IMR-90 (cell line): ENCODE data around the gene SERPINB13. TPM values are rescaled to one million over a fixed set of nuclear protein-coding genes. Genes with fewer than 3 reads are reported as not detected.

Source experiments
- ATAC-seq: fragments of 200-7000 bp; cut with Tn5 transposase; 2 replicates; pipeline ENCODE4 v1.9.1; 2020; ENCODE audit warnings: low read depth, mild to moderate bottlenecking, moderate library complexity
- BruUV-seq: library from RNA; stranded (reverse); fragments of 400-500 nt; replicated peaks from 2 replicates; lab custom pipeline; 2021; lab: Mats Ljungman, UMichigan
- CTCF ChIA-PET: fragments of 300-600 bp; formaldehyde crosslinking; extraction: SDS; loops from one replicate; lab custom pipeline; 2021; ENCODE audit warnings: antibody characterized with exemption; lab: Yijun Ruan, JAX
- POLR2A ChIA-PET: fragments of 300-600 bp; sonication (Branson Sonifier 250); formaldehyde crosslinking; loops from one replicate; lab custom pipeline; 2022; ENCODE audit warnings: antibody characterized with exemption; ENCODE audit not compliant: unreplicated experiment; lab: Charles Lee
- DNase-seq: peaks from one replicate; pipeline ENCODE4 v3.0.0; 2013
- H2AFZ ChIP-seq: replicated peaks from 2 replicates; pipeline ENCODE3; 2013; ENCODE audit warnings: low read length, mild to moderate bottlenecking; ENCODE audit not compliant: poor library complexity
- H2AK5ac ChIP-seq: 2 replicates; pipeline ENCODE4 v1.6.1; 2013; ENCODE audit warnings: low read depth, low read length, inconsistent platforms
- H2AK9ac ChIP-seq: replicated peaks from 2 replicates; pipeline ENCODE3; 2013; ENCODE audit warnings: mild to moderate bottlenecking, low read depth, low read length, moderate library complexity; ENCODE audit not compliant: poor library complexity
- H2BK120ac ChIP-seq: 2 replicates; pipeline ENCODE4 v1.6.1; 2013; ENCODE audit warnings: low read depth, low read length, inconsistent platforms
- H2BK15ac ChIP-seq: 3 replicates; pipeline ENCODE4 v1.6.1; 2013; ENCODE audit warnings: low read depth, low read length, inconsistent platforms
- H2BK20ac ChIP-seq: 2 replicates; pipeline ENCODE4 v1.6.1; 2013; ENCODE audit warnings: low read depth, mild to moderate bottlenecking, inconsistent platforms, low read length, moderate library complexity
- H2BK5ac ChIP-seq: 2 replicates; pipeline ENCODE4 v1.6.1; 2013; ENCODE audit warnings: mild to moderate bottlenecking, low read depth, low read length, inconsistent platforms; ENCODE audit not compliant: poor library complexity, severe bottlenecking
- H3K14ac ChIP-seq: replicated peaks from 2 replicates; pipeline ENCODE4 v1.6.1; 2013; ENCODE audit warnings: low read depth, low read length, inconsistent platforms
- H3K18ac ChIP-seq: 2 replicates; pipeline ENCODE4 v1.6.1; 2013; ENCODE audit warnings: low read depth, low read length, control low read depth
- H3K23ac ChIP-seq: 2 replicates; pipeline ENCODE4 v1.6.1; 2013; ENCODE audit warnings: low read depth, low read length, inconsistent platforms
- H3K27ac ChIP-seq: 2 replicates; pipeline ENCODE4 v1.5.1; 2013; ENCODE audit warnings: mild to moderate bottlenecking, control low read depth, low read length; ENCODE audit not compliant: insufficient read depth
- H3K27me3 ChIP-seq: 2 replicates; pipeline ENCODE4 v1.6.1; 2013; ENCODE audit warnings: low read length; ENCODE audit not compliant: control insufficient read depth, insufficient read depth
- H3K36me3 ChIP-seq: 2 replicates; pipeline ENCODE4 v1.6.1; 2013; ENCODE audit warnings: low read length, mixed read lengths; ENCODE audit not compliant: control insufficient read depth, insufficient read depth
- H3K4ac ChIP-seq: 2 replicates; pipeline ENCODE4 v1.6.1; 2013; ENCODE audit warnings: low read depth, low read length, inconsistent platforms
- H3K4me1 ChIP-seq: 2 replicates; pipeline ENCODE4 v1.6.1; 2013; ENCODE audit warnings: low read length, mixed read lengths; ENCODE audit not compliant: control insufficient read depth, insufficient read depth
- H3K4me2 ChIP-seq: 2 replicates; pipeline ENCODE4 v1.6.1; 2013; ENCODE audit warnings: low read depth, mild to moderate bottlenecking, control low read depth, low read length, moderate library complexity
- H3K4me3 ChIP-seq: 2 replicates; pipeline ENCODE4 v1.5.1; 2013; ENCODE audit warnings: low read depth, mild to moderate bottlenecking, control low read depth, low read length, moderate library complexity; ENCODE audit not compliant: insufficient read depth
- H3K56ac ChIP-seq: 2 replicates; pipeline ENCODE4 v1.6.1; 2013; ENCODE audit warnings: low read length, inconsistent platforms; ENCODE audit not compliant: insufficient read depth; ENCODE audit errors: extremely low read depth
- H3K79me1 ChIP-seq, 2 experiments: 2 replicates each; pipeline ENCODE4 v1.6.1; 2013; ENCODE audit warnings: low read length in 2 of 2, inconsistent platforms in 1 of 2, low read depth in 1 of 2
- H3K9ac ChIP-seq: 2 replicates; pipeline ENCODE4 v1.6.1; 2013; ENCODE audit warnings: low read depth, low read length, control low read depth
- H3K9me1 ChIP-seq: 2 replicates; pipeline ENCODE4 v1.6.1; 2013; ENCODE audit warnings: low read length, inconsistent platforms; ENCODE audit not compliant: insufficient read depth
- H3K9me3 ChIP-seq: 2 replicates; pipeline ENCODE4 v1.6.1; 2013; ENCODE audit warnings: low read length; ENCODE audit not compliant: control insufficient read depth, insufficient read depth
- H4K20me1 ChIP-seq: 2 replicates; pipeline ENCODE4 v1.6.1; 2013; ENCODE audit warnings: low read length, inconsistent platforms; ENCODE audit not compliant: insufficient read depth
- H4K5ac ChIP-seq: 2 replicates; pipeline ENCODE4 v1.6.1; 2013; ENCODE audit warnings: mild to moderate bottlenecking, low read depth, low read length, control low read depth
- H4K8ac ChIP-seq, 2 experiments: 2 replicates each; pipeline ENCODE4 v1.6.1; 2013; ENCODE audit warnings: low read depth in 2 of 2, low read length in 2 of 2, control low read depth in 1 of 2, inconsistent platforms in 1 of 2
- H4K91ac ChIP-seq: 2 replicates; pipeline ENCODE4 v1.6.1; 2013; ENCODE audit warnings: low read depth, low read length, inconsistent platforms; ENCODE audit not compliant: insufficient read depth
- BHLHE40 ChIP-seq: fragments of 150-350 bp; IDR thresholded peaks from 2 replicates; pipeline ENCODE4 v1.6.1; 2016; ENCODE audit warnings: mild to moderate bottlenecking, low read depth, low read length
- CEBPB ChIP-seq: IDR thresholded peaks from 2 replicates; pipeline ENCODE4 v1.6.1; 2012; ENCODE audit warnings: low read depth, low read length, improper control_type of control experiment
- CHD1 ChIP-seq: IDR thresholded peaks from 2 replicates; pipeline ENCODE4 v1.6.1; 2012; ENCODE audit warnings: low read depth, low read length, improper control_type of control experiment
- CTCF ChIP-seq: conservative IDR thresholded peaks from 2 replicates; pipeline ENCODE4 v1.5.1; 2012; ENCODE audit warnings: mild to moderate bottlenecking, low read depth, low read length, improper control_type of control experiment
- ELK1 ChIP-seq: fragments of 150-350 bp; IDR thresholded peaks from 2 replicates; pipeline ENCODE4 v1.6.1; 2016; ENCODE audit warnings: low read depth, mild to moderate bottlenecking, low read length, moderate library complexity, borderline replicate concordance
- FOS ChIP-seq: fragments of 150-350 bp; IDR thresholded peaks from 2 replicates; pipeline ENCODE4 v1.6.1; 2016; ENCODE audit warnings: low read depth, low read length
- MAFK ChIP-seq: IDR thresholded peaks from 2 replicates; pipeline ENCODE4 v1.6.1; 2012; ENCODE audit warnings: low read depth, low read length, improper control_type of control experiment
- POLR2A ChIP-seq: IDR thresholded peaks from 2 replicates; pipeline ENCODE4 v1.6.1; 2012; ENCODE audit warnings: mild to moderate bottlenecking, low read depth, low read length
- RAD21 ChIP-seq: IDR thresholded peaks from 2 replicates; pipeline ENCODE4 v1.6.1; 2012; ENCODE audit warnings: low read length, improper control_type of control experiment
- RCOR1 ChIP-seq: IDR thresholded peaks from 2 replicates; pipeline ENCODE4 v1.6.1; 2012; ENCODE audit warnings: mild to moderate bottlenecking, low read length, improper control_type of control experiment; ENCODE audit not compliant: insufficient replicate concordance
- RFX5 ChIP-seq: IDR thresholded peaks from 2 replicates; pipeline ENCODE4 v1.8.0; 2012; ENCODE audit warnings: low read depth, mild to moderate bottlenecking, low read length, moderate library complexity
- SMC3 ChIP-seq: fragments of 150-350 bp; IDR thresholded peaks from 2 replicates; pipeline ENCODE4 v1.6.1; 2016; ENCODE audit warnings: low read depth, mild to moderate bottlenecking, antibody characterized with exemption, low read length, moderate library complexity
- USF2 ChIP-seq: fragments of 150-350 bp; IDR thresholded peaks from 2 replicates; pipeline ENCODE4 v1.6.1; 2017; ENCODE audit warnings: mild to moderate bottlenecking, antibody characterized with exemption, low read length, low read depth
- WGBS, 2 experiments: methylation state at CpG; one replicate each; pipeline versions ENCODE4 v1.1.5 to v1.1.7; 2013; ENCODE audit warnings: missing lambda C conversion rate in 2 of 2; ENCODE audit not compliant: insufficient read length in 1 of 2; ENCODE audit errors: extremely low coverage in 2 of 2; 5-methylcytosine and 5-hydroxymethylcytosine counted together
- dilution Hi-C: fragments of 300-500 bp; cut with HindIII; formaldehyde crosslinking; loops from one replicate; pipeline ENCODE4 v1.14.3; 2018; ENCODE audit warnings: low sequenced_read_pairs; ENCODE audit not compliant: unreplicated experiment
- in situ Hi-C: fragments of 300-500 bp; cut with MboI; formaldehyde crosslinking; loops from 3 replicates; pipeline ENCODE4 v1.14.3; 2019; ENCODE audit warnings: low sequenced_read_pairs, inconsistent platforms, mixed read lengths
- intact Hi-C: fragments of 100-400 bp; cut with micrococcal nuclease; formaldehyde crosslinking; loops from 2 replicates; pipeline ENCODE4 v1.10.0; 2022
- polyA plus RNA-seq, 3 experiments: library from polyadenylated mRNA; depleted of rRNA; stranded (reverse); fragments of >200 nt; gene quantifications; 2 replicates each; pipeline ENCODE4 v1.2.3, GENCODE V29; 2012; ENCODE audit warnings: low replicate concordance in 1 of 3
- total RNA-seq: library from RNA; depleted of rRNA; stranded (reverse); fragments of >200 nt; gene quantifications from 2 replicates; pipeline ENCODE4 v1.2.3, GENCODE V29; 2012

Gene SERPINB13
- total and polyA plus RNA-seq, 2 of the 4 experiments (the other 2 are of a cell fraction), result not detected

GRCh38 chr18:63590373-63590772, 3.2 kb downstream of the SERPINB13 start:
- no peaks in the 10 kb centered on the region for H3K79me1 ChIP-seq
- no peak overlapping the region for H2BK5ac ChIP-seq
- no peak overlapping the region for H3K27ac ChIP-seq
- H4K91ac ChIP-seq, result no peak overlapping the region
- H3K9me3 ChIP-seq, result no peaks in the 10 kb centered on the region; the same call in 1 of the 2 replicates
- no CpG with 5 or more reads among the region's 2 CpGs for WGBS, 2 experiments
- H3K27me3 ChIP-seq, result peaks cover 13% of the 10 kb centered on the region; the same call in 1 of the 2 replicates
- H3K36me3 ChIP-seq, result no peaks in the 10 kb centered on the region
- POLR2A ChIA-PET, result no interaction called here
- no peak overlapping the region for H2BK15ac ChIP-seq
- no peak overlapping the region for H2BK120ac ChIP-seq
- no peak overlapping the region for H2AK9ac ChIP-seq
- H3K4me2 ChIP-seq, result no peak overlapping the region
- no TSS peak for BruUV-seq
- H3K4ac ChIP-seq, result no peak overlapping the region
- no peak overlapping the region for H2BK20ac ChIP-seq
- dilution Hi-C loops, result no loop called here
- H3K9me1 ChIP-seq, result no peaks in the 10 kb centered on the region
- H3K14ac ChIP-seq, result no peak overlapping the region
- H4K8ac ChIP-seq, result no peak overlapping the region
- H3K4me3 ChIP-seq, result no peak overlapping the region
- TF ChIP-seq CEBPB, result no peak
- no peak for TF ChIP-seq BHLHE40
- TF ChIP-seq CTCF, result no peak
- TF ChIP-seq ELK1, result no peak
- no peak for TF ChIP-seq RAD21
- no peak for TF ChIP-seq RFX5
- TF ChIP-seq MAFK, result no peak
- TF ChIP-seq POLR2A, result no peak
- no peak for TF ChIP-seq SMC3
- no peak for TF ChIP-seq FOS
- TF ChIP-seq CHD1, result no peak
- TF ChIP-seq RCOR1, result no peak
- no peak for TF ChIP-seq USF2
- H3K9ac ChIP-seq, result no peak overlapping the region
- DNase-seq (no peak), ATAC-seq (no peak)
- H3K56ac ChIP-seq, result no peak overlapping the region
- no peaks in the 10 kb centered on the region for H3K4me1 ChIP-seq
- no peak overlapping the region for H2AFZ ChIP-seq
- in situ Hi-C loops, result no loop called here
- no peaks in the 10 kb centered on the region for H4K20me1 ChIP-seq
- H4K5ac ChIP-seq, result no peak overlapping the region
- CTCF ChIA-PET, result interaction anchor here (0.9 kb wide), 1 partner anchor 11 kb away, joined by 3 read pairs; no protein-coding TSS in a partner anchor
- no peak overlapping the region for H3K23ac ChIP-seq
- intact Hi-C loops, result no loop called here
- no peak overlapping the region for H2AK5ac ChIP-seq
- no peak overlapping the region for H3K18ac ChIP-seq
